ENCODE measurements around the gene BACE2. TPM values are rescaled to one million over a fixed set of nuclear protein-coding genes. Genes with fewer than 3 reads are reported as not detected.

BACE2 gene
- total and polyA plus RNA-seq, 2 of the 13 experiments (the other 11 are each of a cell fraction or from before 2014, with no cell fraction given), result 0.07 to 0.11 TPM

GRCh38 chr21:41180752-41181151 lies 12.8 kb downstream of the BACE2 start:
- Histone ChIP-seq H4K20me1 (ENCODE audit: insufficient read depth, low read length) (no peaks in the 10 kb centered on the region), H2AFZ (ENCODE audit: low read length) (no peak overlapping the region), H3K4me3 (replicated peaks in 1 of 3; ENCODE audit: insufficient read depth in 1 of 3, low read depth in 2 of 3, low read length in 3 of 3) (no peak overlapping the region), H3K4me1 (ENCODE audit: insufficient read depth, low read length) (no peaks in the 10 kb centered on the region), H3K4me2 (ENCODE audit: low read depth, low read length) (no peak overlapping the region), H3K9ac (ENCODE audit: insufficient read depth, low read depth, low read length) (no peak overlapping the region), H3K36me3 (replicated peaks in 1 of 2; ENCODE audit: control insufficient read depth in 1 of 2, insufficient read depth in 2 of 2, low read length in 2 of 2) (no peaks in the 10 kb centered on the region), H3K27me3 (ENCODE audit: control insufficient read depth in 1 of 2, insufficient read depth in 2 of 2, low read length in 2 of 2) (peaks cover 0 to 23% of the 10 kb centered on the region in 2 experiments; a peak in 4 of 5 replicates), H3K79me2 (ENCODE audit: insufficient read depth, low read length) (no peaks in the 10 kb centered on the region), H3K27ac (ENCODE audit: extremely low read length, insufficient read depth, low read length) (no peak overlapping the region), H3K9me3 (ENCODE audit: low read length) (no peaks in the 10 kb centered on the region)
- intact Hi-C loops (cut with micrococcal nuclease; ENCODE audit: unreplicated experiment), result no loop called here
- WGBS (ENCODE audit: low lambda C conversion rate), result 1% methylated on average over 4 of the region's 4 CpGs
- DNase-seq (ENCODE audit: low spot score), result no peak
- no peak for ATAC-seq
- POLR2A ChIA-PET, result no interaction called here
- in situ Hi-C loops (cut with HindIII; ENCODE audit: extremely low pct_ligation_motif_present, low pct_unique_long_range_greater_than_20kb), result no loop called here
- CTCF ChIA-PET (ENCODE audit: low intra/inter-chr PET ratio, low total read pairs), result no interaction called here
- FAIRE-seq, result no peak
- no TSS peak for BruUV-seq (replicated peaks)
- no peak for TF ChIP-seq TOPORS (CRISPR knock-in tag; IDR thresholded peaks at IDR 0.05)
- no peak for TF ChIP-seq BRF2 (CRISPR knock-in tag; IDR thresholded peaks at IDR 0.05)
- no peak for TF ChIP-seq ZNF362 (CRISPR knock-in tag; IDR thresholded peaks at IDR 0.05; ENCODE audit: borderline replicate concordance)
- TF ChIP-seq ELF3 (CRISPR knock-in tag; IDR thresholded peaks at IDR 0.05), result no peak
- no peak for TF ChIP-seq ZNF274 (CRISPR knock-in tag; IDR thresholded peaks at IDR 0.05)
- TF ChIP-seq ZBTB26 (CRISPR knock-in tag; IDR thresholded peaks at IDR 0.05; ENCODE audit: borderline replicate concordance), result no peak
- TF ChIP-seq RFXAP (CRISPR knock-in tag; IDR thresholded peaks at IDR 0.05; ENCODE audit: borderline replicate concordance), result no peak
- TF ChIP-seq BCLAF1 (IDR thresholded peaks at IDR 0.05), result no peak
- TF ChIP-seq HOXA7 (CRISPR knock-in tag; IDR thresholded peaks at IDR 0.05), result no peak
- no peak for TF ChIP-seq ZNF138 (CRISPR knock-in tag; IDR thresholded peaks at IDR 0.05; ENCODE audit: low read depth)
- TF ChIP-seq ZNF224 (CRISPR knock-in tag; IDR thresholded peaks at IDR 0.05), result no peak
- TF ChIP-seq REST (IDR thresholded peaks at IDR 0.05; ENCODE audit: borderline replicate concordance in 1 of 2, low read depth in 1 of 2, low read length in 2 of 2), result no peak
- TF ChIP-seq PPARG (CRISPR knock-in tag; conservative IDR thresholded peaks at IDR 0.05), result no peak
- no peak for TF ChIP-seq ZNF337 (CRISPR knock-in tag; IDR thresholded peaks at IDR 0.05; ENCODE audit: borderline replicate concordance, low read depth)
